ENCODE measurements around the gene NTHL1. TPM values are rescaled to one million over a fixed set of nuclear protein-coding genes. Genes with fewer than 3 reads are reported as not detected.

The NTHL1 gene
- total and polyA plus RNA-seq, 2 donors (not counting 3 experiments of a cell fraction or from before 2014, with no cell fraction given), result 39.8 to 65.8 TPM

GRCh38 chr16:2063861-2064260, 16.2 kb upstream of the NTHL1 start:
- Histone ChIP-seq H3K4me3 (replicated peaks in 1 of 3; ENCODE audit: insufficient read depth in 1 of 3, low read depth in 1 of 3, low read length in 3 of 3) (no peak overlapping the region), H3K9me3 (replicated peaks; ENCODE audit: control insufficient read depth, insufficient read depth, low read length) (no peaks in the 10 kb centered on the region), H2AFZ (ENCODE audit: low read depth, low read length) (no peak overlapping the region), H3K27ac (ENCODE audit: insufficient read depth, low read depth, low read length) (no peak overlapping the region), H3K9me1 (replicated peaks; ENCODE audit: control insufficient read depth, extremely low read depth, insufficient read depth, low read length) (no peaks in the 10 kb centered on the region), H4K20me1 (replicated peaks; ENCODE audit: control insufficient read depth, extremely low read depth, insufficient read depth, low read length) (no peaks in the 10 kb centered on the region), H3K27me3 (ENCODE audit: control insufficient read depth in 2 of 2, insufficient read depth in 2 of 2, low read length in 2 of 2) (no peaks in the 10 kb centered on the region), H3K36me3 (ENCODE audit: control insufficient read depth in 2 of 2, extremely low read depth in 1 of 2, insufficient read depth in 2 of 2, low read length in 2 of 2) (peaks cover 0 to 47% of the 10 kb centered on the region in 2 experiments), H3K79me2 (ENCODE audit: control insufficient read depth, insufficient read depth, low read length) (no peaks in the 10 kb centered on the region), H3K4me2 (ENCODE audit: insufficient read depth, low read length) (no peak overlapping the region), H3K4me1 (ENCODE audit: control insufficient read depth, extremely low read depth, insufficient read depth, low read length) (no peaks in the 10 kb centered on the region), H3K9ac (replicated peaks; ENCODE audit: extremely low read depth, insufficient read depth, low read length) (no peak overlapping the region)
- TF ChIP-seq POLR2AphosphoS5 (IDR thresholded peaks at IDR 0.05; ENCODE audit: insufficient read depth, low read depth, low read length) (no peak), CTCF (IDR thresholded peaks at IDR 0.05; ENCODE audit: extremely low read depth in 1 of 2, insufficient read depth in 1 of 2, low read depth in 1 of 2, low read length in 2 of 2) (no peak), GATA2 (IDR thresholded peaks at IDR 0.05; ENCODE audit: insufficient read depth, insufficient read length, low read depth, low read length) (no peak)
- no peak for DNase-seq (ENCODE audit: low read depth, low spot score)
- intact Hi-C loops (cut with micrococcal nuclease) (no loop called here), dilution Hi-C loops (cut with MboI; ENCODE audit: extremely low pct_ligation_motif_present, low sequenced_read_pairs) (no loop called here)
- BruUV-seq (replicated peaks), result no TSS peak
- FAIRE-seq, result no peak
- POLR2A ChIA-PET, result no interaction called here
- CTCF ChIA-PET, result interaction anchor here (1.1 kb wide), 1 partner anchor 77 kb away, joined by 3 read pairs; no protein-coding TSS in a partner anchor

- POLR2A ChIA-PET, result no interaction called here
These were observed 15.2 kb upstream of the NTHL1 start for GRCh38 chr16:2062801-2063200.

More at GRCh38 chr16:2062801-2063200, 15.2 kb upstream of the NTHL1 start:
- no peak overlapping the region for H3K27ac ChIP-seq (ENCODE audit: insufficient read depth, low read depth, low read length)
- no peaks in the 10 kb centered on the region for H4K20me1 ChIP-seq (replicated peaks; ENCODE audit: control insufficient read depth, extremely low read depth, insufficient read depth, low read length)
- dilution Hi-C loops (cut with MboI; ENCODE audit: extremely low pct_ligation_motif_present, low sequenced_read_pairs) (no loop called here), intact Hi-C loops (cut with micrococcal nuclease) (no loop called here)
- H3K27me3 ChIP-seq (ENCODE audit: control insufficient read depth in 2 of 2, insufficient read depth in 2 of 2, low read length in 2 of 2), result no peaks in the 10 kb centered on the region
- H3K4me3 ChIP-seq (replicated peaks in 1 of 3; ENCODE audit: insufficient read depth in 1 of 3, low read depth in 1 of 3, low read length in 3 of 3), result no peak overlapping the region
- no TSS peak for BruUV-seq (replicated peaks)
- DNase-seq (ENCODE audit: low read depth, low spot score) (no peak), FAIRE-seq (no peak)
- TF ChIP-seq CTCF (IDR thresholded peaks at IDR 0.05; ENCODE audit: extremely low read depth in 1 of 2, insufficient read depth in 1 of 2, low read depth in 1 of 2, low read length in 2 of 2), result no peak
- TF ChIP-seq GATA2 (IDR thresholded peaks at IDR 0.05; ENCODE audit: insufficient read depth, insufficient read length, low read depth, low read length), result no peak
- no peak for TF ChIP-seq EZH2 (IDR thresholded peaks at IDR 0.05; ENCODE audit: borderline replicate concordance, low read depth, low read length, severe bottlenecking)
- TF ChIP-seq POLR2A (IDR thresholded peaks at IDR 0.05; ENCODE audit: low read depth, low read length), result no peak
- TF ChIP-seq MAX (IDR thresholded peaks at IDR 0.05; ENCODE audit: insufficient read depth, insufficient read length), result no peak
- no peak for TF ChIP-seq MYC (IDR thresholded peaks at IDR 0.05; ENCODE audit: low read depth, low read length)
- no peak for TF ChIP-seq FOS (IDR thresholded peaks at IDR 0.05; ENCODE audit: borderline replicate concordance, insufficient read depth, low read length)
- TF ChIP-seq POLR2AphosphoS5 (IDR thresholded peaks at IDR 0.05; ENCODE audit: insufficient read depth, low read depth, low read length), result no peak
- no peak for TF ChIP-seq JUN (IDR thresholded peaks at IDR 0.05; ENCODE audit: borderline replicate concordance, insufficient read depth, insufficient read length, low read depth)
- peaks cover 0 to 48% of the 10 kb centered on the region in 2 experiments for H3K36me3 ChIP-seq (ENCODE audit: control insufficient read depth in 2 of 2, extremely low read depth in 1 of 2, insufficient read depth in 2 of 2, low read length in 2 of 2)
- H2AFZ ChIP-seq (ENCODE audit: low read depth, low read length), result no peak overlapping the region
- no peak overlapping the region for H3K9ac ChIP-seq (replicated peaks; ENCODE audit: extremely low read depth, insufficient read depth, low read length)
- H3K9me1 ChIP-seq (replicated peaks; ENCODE audit: control insufficient read depth, extremely low read depth, insufficient read depth, low read length), result no peaks in the 10 kb centered on the region
- CTCF ChIA-PET, result interaction anchor here (1.1 kb wide), 1 partner anchor 78 kb away, joined by 3 read pairs; no protein-coding TSS in a partner anchor
- no peaks in the 10 kb centered on the region for H3K79me2 ChIP-seq (ENCODE audit: control insufficient read depth, insufficient read depth, low read length)
- no peaks in the 10 kb centered on the region for H3K9me3 ChIP-seq (replicated peaks; ENCODE audit: control insufficient read depth, insufficient read depth, low read length)
- no peak overlapping the region for H3K4me2 ChIP-seq (ENCODE audit: insufficient read depth, low read length)
- H3K4me1 ChIP-seq (ENCODE audit: control insufficient read depth, extremely low read depth, insufficient read depth, low read length), result no peaks in the 10 kb centered on the region

Measured in endothelial cell of umbilical vein (primary cell).